ENCODE results near the gene CPNE8. TPM values are rescaled to one million over a fixed set of nuclear protein-coding genes. Genes with fewer than 3 reads are reported as not detected.
A peak's percentile ranks its signal among the peaks of the same experiment; 100 is the strongest.

The CPNE8 gene
- 16.6 and 30.1 TPM in 2 replicates for total RNA-seq (2014; rRNA removed; shearing (Covaris generic); ENCODE audit: low replicate concordance)

DNA sequence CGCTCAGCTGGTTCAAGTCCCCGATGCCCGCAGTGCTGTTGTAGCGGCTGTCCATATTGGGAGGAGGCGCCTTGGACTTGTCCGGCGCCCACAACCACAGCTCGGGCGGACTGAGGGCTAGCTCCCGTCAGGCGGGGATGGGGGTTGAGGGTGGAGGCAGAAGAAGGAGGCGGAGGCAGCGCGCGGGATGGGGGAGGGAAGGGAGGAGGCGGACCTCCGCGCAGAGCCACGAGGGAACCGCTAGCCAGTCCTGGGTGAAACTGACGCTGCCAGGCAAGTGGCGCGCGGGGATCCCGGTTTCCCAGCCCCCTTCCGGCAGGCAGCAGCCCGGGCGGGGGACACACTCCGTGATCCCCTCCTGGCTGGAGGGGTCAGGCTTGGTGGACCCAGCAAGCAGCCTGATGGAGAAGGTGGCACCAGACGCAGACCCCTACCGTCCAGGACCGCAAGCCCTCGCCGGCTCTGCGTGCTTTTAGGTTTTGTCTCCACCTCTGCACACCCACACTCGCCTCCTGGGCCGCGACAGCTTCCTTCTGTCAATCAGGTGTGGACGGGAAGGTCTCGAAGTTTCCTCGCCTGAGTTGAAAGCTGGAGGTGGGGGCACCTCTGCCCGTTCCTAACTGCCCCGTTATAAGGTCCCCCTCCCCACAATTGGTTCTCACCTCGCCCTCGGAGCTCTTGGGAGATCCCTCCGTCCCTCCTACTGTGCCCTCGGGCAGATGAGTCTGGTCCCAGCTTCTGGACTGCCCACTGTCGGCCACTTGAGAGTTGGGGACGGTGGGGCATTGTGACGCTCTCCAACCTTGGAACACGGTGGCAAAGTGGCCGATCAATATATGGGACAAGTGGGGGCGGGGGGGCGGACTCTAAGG lies at the start of gene CPNE8:
Gene CPNE8 (minus strand): TSS at position 112 of the 872 bp plus-strand sequence. CDS start 57 bp downstream, at position 55.
- Histone ChIP-seq H3K27me3 (no peaks in the 10 kb centered on the region), H3K36me3 (no peaks in the 10 kb centered on the region), H3K9me3 (no peaks in the 10 kb centered on the region), H3K4me3 (peak within 1 kb of the TSS; percentile 84)
- peak; percentile 91 for DNase-seq

DNA sequence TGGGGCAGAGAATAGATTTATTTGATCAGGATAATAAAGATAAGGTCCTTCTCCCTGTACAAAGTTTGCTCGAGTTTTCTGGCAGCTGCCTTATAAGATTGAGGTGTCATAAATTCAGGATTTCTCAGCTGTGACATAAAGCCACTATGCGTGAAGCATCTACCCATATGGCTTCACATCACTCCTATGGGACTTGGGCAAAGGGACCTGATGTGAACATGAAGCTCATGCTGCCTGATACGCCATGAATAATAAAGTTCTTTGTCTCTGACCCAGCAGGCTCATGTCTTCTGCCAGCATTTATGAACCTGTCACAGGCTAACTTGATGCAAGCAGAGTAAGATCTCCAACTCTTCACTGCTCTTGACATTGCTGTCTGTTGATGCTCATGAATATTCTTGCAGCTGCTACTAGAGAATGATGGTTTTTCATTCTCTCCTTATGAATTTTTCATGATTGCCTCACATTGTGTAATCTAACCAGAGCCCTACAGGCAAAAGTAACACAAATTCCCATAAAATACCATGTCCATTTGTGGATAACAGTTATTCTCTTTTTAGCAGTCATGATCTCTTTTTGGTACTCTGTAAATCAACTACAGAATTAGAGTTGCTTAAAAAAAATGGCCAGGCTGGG lies 49.0 kb upstream of the CPNE8 start:
- Histone ChIP-seq H3K27me3 (no peaks in the 10 kb centered on the region), H3K36me3 (no peaks in the 10 kb centered on the region), H3K9me3 (no peaks in the 10 kb centered on the region), H3K4me3 (no peak overlapping the region)
- DNase-seq, result no peak

DNA sequence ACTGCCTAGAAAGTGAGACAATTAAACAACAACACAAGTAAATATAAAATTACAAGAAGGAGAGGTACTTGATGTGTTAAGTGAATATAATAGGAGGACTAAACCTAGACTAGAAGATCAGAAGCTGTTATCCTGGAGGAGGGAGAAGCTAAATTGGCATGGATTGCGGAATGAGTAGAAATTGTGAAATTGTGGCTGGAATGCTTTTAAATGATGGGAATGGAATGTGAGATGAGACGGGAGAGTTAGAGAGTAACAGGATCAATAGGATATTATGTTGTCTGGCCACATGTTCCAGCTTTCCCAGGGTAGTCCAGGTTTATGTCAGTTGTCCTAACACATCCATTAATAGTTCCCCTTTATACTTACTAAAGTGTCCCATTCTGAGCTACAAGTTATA lies 44.0 kb upstream of the CPNE8 start:
- DNase-seq, result no peak
- H3K9me3 ChIP-seq, result no peaks in the 10 kb centered on the region
- no peaks in the 10 kb centered on the region for H3K36me3 ChIP-seq
- no peaks in the 10 kb centered on the region for H3K27me3 ChIP-seq
- H3K4me3 ChIP-seq, result no peak overlapping the region

DNA sequence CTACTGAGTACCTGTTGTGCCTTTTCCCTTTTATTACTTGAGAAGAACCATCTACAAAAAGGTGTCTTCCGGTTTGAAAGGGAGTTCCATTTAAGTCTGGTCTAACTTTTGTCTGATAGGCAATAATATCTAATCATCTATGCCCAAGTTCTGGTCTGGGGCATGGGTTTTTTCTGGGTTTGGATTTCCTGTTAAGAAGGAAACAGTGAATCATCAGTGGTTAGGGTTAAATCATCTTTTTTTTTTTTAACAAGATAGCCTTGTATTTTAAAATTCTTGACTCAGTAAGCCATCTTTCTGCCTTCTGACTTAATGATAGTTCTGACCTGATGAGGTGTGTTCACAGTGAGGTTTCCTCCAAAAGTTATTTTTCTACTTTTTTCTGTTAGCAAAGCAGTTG lies 29.3 kb upstream of the CPNE8 start:
- DNase-seq, result no peak
- Histone ChIP-seq H3K36me3 (no peaks in the 10 kb centered on the region), H3K27me3 (no peaks in the 10 kb centered on the region), H3K4me3 (no peak overlapping the region), H3K9me3 (peaks cover 4% of the 10 kb centered on the region; the same call in 1 of the 2 replicates)

DNA sequence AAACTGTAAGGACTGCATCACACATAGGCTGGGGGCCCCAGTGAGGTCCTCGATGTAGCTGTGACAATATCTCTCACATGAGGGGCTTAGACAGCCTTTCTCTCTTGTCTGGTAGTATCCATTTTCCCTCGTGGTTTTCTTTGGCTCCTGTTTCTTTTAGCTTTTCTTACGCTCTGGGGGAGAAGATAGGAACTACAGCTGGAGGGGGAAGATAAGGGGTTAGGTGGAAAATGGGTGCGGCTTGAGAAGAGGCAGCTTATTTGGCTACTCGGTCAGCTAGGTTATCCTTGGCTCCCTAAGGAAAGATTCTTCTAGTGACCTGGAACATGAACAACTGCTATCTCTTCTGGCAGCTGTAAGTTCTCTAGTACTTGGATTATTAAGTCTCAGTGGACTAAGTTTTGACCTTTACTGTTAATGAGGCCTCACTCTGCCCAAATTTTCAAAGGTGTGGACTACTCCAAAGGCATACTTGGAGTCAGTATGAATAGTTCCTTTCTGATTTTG lies 28.7 kb upstream of the CPNE8 start:
- Histone ChIP-seq H3K4me3 (no peak overlapping the region), H3K36me3 (no peaks in the 10 kb centered on the region), H3K27me3 (no peaks in the 10 kb centered on the region), H3K9me3 (peaks cover 4% of the 10 kb centered on the region; the same call in 1 of the 2 replicates)
- no peak for DNase-seq

DNA sequence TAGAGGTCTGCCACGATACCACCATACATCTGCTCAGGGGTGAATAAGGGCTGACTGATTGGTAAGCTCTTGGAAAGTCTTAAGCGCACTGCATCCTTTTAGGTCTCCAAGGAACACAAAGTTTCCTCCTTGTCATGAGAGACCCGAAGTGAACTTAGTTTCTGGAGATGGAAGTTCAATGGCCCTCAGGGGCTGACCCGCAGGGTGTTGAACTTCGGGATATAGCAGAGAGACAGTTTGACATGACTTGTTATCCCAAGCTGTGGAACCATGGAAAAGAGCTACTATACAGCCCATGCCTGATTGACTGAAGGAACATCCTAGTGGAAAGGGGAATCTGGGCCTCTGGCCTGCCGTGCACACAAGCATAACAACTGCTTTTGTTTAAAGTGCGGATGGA lies 26.9 kb upstream of the CPNE8 start:
- no peaks in the 10 kb centered on the region for H3K27me3 ChIP-seq
- H3K4me3 ChIP-seq, result no peak overlapping the region
- H3K36me3 ChIP-seq, result no peaks in the 10 kb centered on the region
- DNase-seq, result no peak
- no peaks in the 10 kb centered on the region for H3K9me3 ChIP-seq

DNA sequence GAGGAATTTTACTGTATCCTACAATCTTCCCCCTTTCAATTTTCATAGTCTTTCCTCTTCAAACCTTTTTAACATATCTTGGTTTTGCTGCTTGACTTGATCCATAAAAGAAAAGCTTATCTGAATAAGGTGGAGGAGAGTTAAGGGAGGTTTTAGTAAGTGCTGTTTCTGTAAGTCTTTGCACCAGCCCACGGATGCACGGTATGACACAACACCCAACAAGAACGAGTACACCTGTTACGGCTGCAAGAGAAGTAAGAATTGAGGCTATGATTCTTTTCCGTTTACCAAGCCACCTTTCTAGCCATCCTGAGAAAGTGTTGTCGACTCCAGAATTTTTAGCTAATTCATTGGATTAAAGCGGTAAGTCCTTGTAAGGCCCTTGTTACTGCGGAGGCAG lies 26.1 kb upstream of the CPNE8 start:
- H3K27me3 ChIP-seq, result no peaks in the 10 kb centered on the region
- H3K4me3 ChIP-seq, result no peak overlapping the region
- DNase-seq, result no peak
- no peaks in the 10 kb centered on the region for H3K36me3 ChIP-seq
- H3K9me3 ChIP-seq, result no peaks in the 10 kb centered on the region

DNA sequence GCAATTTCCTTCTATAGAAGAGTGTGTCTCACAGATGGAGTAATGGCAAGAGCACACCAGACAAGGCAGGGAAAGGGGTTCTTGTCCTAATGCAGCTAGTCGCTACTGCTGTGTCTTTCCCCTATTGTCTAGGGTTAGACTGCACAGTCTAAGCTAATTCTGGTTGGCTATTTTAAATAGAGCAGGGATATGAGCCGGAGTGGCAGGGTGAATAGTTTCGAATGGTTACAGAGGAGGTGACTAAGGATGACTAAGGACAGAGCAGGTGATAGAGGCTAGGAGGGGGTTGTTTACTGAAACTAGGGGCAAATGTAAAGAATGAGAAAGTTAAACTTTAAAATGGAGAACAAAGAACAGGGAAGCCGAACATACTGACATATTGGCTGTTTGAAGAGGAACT lies 25.6 kb upstream of the CPNE8 start:
- Histone ChIP-seq H3K9me3 (no peaks in the 10 kb centered on the region), H3K4me3 (no peak overlapping the region), H3K36me3 (no peaks in the 10 kb centered on the region), H3K27me3 (no peaks in the 10 kb centered on the region)
- no peak for DNase-seq

DNA sequence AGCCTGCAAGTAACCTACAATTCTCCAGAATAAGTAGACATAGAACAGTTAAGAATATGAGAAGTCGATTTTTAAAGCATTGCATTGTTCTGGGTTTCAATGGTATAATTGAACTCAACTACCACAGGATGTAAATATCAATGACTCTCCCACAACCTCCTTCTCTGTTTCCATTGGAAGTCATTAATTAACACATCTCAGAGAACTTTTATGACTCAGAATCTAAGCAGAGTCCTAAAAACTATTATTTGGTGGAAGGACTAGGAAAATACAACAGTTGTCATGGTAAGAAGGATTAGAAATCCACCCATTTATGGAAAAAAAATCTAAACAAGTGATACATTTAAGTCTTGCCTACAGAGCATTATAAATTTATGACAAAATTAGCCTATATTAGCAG lies 21.1 kb upstream of the CPNE8 start:
- no peak for DNase-seq
- no peaks in the 10 kb centered on the region for H3K27me3 ChIP-seq
- H3K36me3 ChIP-seq, result no peaks in the 10 kb centered on the region
- no peak overlapping the region for H3K4me3 ChIP-seq
- no peaks in the 10 kb centered on the region for H3K9me3 ChIP-seq

DNA sequence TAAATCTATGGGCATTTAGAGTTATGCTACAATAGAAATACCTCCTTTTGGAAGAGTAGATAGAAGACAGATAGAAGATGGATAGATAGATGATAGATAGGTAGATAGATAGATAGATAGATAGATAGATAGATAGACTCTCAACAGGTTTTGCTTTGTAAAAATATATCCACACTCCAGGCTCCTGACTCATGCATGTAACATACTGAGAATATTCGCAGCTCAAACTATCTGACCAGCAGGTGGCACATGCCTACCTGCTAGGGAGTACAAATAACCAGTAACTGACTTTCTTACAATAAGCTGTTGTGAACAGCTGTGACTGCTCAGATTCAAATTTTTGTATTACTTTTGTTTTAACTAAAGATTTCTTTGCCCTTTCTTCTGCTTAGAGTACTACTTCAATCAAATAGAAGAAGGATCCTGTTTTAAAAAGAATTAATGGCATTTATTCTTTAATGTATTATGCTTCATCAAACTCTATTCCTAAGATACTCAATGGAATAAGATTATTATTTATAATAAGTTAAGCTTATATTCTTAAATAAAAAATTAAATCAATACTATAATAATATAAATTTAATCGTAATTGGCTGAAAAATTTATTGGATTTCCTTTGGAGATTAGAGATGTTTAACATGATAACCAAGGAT lies 15.8 kb upstream of the CPNE8 start:
- H3K9me3 ChIP-seq, result no peaks in the 10 kb centered on the region
- peak; percentile 72 for DNase-seq
- H3K27me3 ChIP-seq, result no peaks in the 10 kb centered on the region
- no peak overlapping the region for H3K4me3 ChIP-seq
- no peaks in the 10 kb centered on the region for H3K36me3 ChIP-seq

DNA sequence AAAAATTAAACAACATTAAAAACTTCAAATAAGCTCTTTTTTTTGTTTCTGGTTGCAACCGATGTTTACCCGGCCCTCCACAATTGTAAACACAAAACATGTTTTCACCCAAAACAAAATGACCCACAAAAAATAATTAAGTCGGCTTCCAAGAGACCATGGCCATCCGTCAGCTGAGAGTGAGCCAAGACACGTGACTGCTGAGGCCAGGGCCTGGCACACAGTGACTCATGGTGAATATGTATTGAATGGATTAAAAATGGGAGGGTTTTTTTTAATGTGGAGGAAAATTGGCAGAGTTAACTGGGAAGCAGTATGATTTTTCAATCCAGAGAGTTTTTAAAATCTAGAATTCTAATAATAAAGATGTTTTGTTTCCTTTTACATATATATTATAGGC lies 13.8 kb upstream of the CPNE8 start:
- Histone ChIP-seq H3K4me3 (no peak overlapping the region), H3K9me3 (no peaks in the 10 kb centered on the region), H3K27me3 (no peaks in the 10 kb centered on the region), H3K36me3 (no peaks in the 10 kb centered on the region)
- peak; percentile 90 for DNase-seq

DNA sequence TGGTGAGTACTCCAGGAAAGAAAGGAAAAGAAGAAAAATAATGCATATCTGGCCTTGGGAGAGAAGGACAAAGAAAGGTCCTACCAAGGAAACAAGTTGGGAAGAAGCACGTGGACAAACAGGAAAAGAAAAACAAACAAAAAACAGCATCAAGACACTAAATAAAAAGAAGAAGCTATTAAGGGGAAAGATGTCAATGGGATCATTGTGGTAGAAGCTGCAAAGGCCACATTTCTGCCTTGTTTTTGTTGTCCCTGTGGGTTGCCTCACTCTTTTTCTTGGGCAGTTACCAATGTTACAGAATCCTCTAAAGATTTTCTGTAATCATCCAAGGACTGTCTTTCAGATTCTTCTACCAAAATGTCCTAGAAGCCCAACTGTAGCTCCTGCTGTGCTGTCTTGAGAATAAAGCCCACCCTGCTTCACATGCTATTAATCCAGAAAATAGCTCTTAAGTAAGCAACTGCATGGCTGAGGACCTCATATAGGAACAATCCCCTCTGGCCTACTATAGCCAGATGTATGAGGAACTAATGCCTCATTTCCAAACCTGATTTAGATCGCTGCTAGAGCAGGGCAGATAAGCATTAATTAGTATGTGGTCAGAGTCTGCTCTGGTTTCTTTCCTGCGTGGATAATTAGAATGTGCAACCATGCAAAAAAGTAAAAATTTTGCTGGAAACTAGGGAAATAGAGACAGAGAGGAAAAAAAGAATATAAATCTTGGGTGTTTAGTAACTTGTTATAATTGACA lies 10.2 kb upstream of the CPNE8 start:
- DNase-seq, result no peak
- H3K27me3 ChIP-seq, result no peaks in the 10 kb centered on the region
- no peaks in the 10 kb centered on the region for H3K36me3 ChIP-seq
- H3K4me3 ChIP-seq, result no peak overlapping the region
- H3K9me3 ChIP-seq, result no peaks in the 10 kb centered on the region

DNA sequence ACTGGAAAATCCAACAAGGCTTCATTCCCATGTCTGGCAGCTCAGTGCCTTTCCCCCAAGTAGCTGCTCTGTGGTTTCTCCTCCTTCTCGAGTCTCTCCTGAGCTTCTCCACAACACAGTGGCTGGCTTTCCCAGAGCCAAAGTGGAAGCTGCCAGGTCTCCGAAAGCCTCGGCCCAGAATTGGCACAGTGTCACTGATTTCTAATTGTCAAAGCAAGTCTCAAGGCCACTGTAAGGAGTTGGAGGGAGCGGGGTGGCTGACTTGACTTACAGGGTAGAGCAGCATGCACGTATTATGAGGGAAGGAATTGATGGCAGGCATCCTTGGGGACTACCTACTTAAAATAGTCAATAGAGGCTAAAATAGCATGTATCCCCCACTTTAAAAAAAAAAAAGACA lies 6.7 kb upstream of the CPNE8 start:
- H3K36me3 ChIP-seq, result no peaks in the 10 kb centered on the region
- no peaks in the 10 kb centered on the region for H3K9me3 ChIP-seq
- no peaks in the 10 kb centered on the region for H3K27me3 ChIP-seq
- DNase-seq, result no peak
- H3K4me3 ChIP-seq, result no peak overlapping the region

DNA sequence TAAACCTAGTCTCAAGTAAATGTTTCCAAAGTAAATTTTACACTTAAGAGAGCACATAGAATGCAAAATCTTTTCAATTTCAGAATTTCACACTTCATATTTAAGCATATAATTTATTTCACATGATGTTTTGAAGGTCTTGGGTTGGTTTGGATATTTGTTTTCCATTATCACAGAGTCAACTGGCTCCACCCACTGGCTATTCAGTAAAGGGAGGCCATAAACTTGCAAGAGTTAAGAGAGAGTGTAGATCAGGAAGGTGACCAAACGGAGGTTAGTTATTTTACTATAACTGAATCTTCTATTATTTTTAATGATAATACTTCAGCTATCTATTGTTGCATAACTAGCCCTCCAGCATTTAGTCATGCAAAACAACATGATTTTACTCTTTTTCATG lies 6.2 kb upstream of the CPNE8 start:
- DNase-seq, result no peak
- H3K27me3 ChIP-seq, result no peaks in the 10 kb centered on the region
- H3K9me3 ChIP-seq, result no peaks in the 10 kb centered on the region
- no peaks in the 10 kb centered on the region for H3K36me3 ChIP-seq
- no peak overlapping the region for H3K4me3 ChIP-seq

DNA sequence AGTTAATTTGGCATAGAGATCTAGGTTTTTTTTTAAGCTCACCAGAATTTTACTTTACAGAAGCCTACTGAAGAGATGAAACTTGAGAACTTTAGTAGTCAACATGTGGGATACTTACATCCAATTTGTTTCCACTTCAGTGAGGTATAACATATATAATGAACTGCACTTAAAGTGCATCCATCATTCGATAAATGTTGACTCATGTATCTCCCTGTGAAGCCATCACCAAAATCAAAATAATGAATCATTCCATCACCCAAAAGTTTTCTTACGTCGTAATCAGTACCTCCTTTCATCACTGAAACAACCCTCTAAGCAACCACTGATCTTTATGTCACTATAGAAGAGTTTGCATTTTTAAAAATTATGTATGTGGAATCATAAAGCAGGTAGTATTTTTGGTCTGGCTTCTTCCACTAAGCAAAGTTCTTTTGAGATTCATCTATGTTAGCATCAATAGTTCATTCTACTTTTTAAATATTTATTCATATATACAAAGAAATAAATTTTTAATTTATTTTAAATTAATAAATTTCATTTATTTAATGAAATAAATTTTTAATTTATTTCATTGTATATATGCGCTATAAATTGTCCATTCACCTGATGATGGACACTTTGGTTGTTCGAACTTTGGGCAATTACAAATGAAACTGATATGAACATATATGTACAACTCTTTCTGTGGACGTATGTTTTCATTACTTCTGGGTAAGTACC lies 2.0 kb upstream of the CPNE8 start:
- DNase-seq, result no peak
- Histone ChIP-seq H3K4me3 (peak overlapping the region; percentile 84), H3K27me3 (no peaks in the 10 kb centered on the region), H3K36me3 (no peaks in the 10 kb centered on the region), H3K9me3 (no peaks in the 10 kb centered on the region)
